ENCODE results near the gene LAMTOR5. TPM values are rescaled to one million over a fixed set of nuclear protein-coding genes. Genes with fewer than 3 reads are reported as not detected.
"Not testable (repeated sequence)": the region's sequence is repeated elsewhere in the genome, so short reads cannot be mapped to it uniquely, and the experiment has no call there.

LAMTOR5 gene
- total and polyA plus RNA-seq, 11 donors = 130 to 549 (median 233) TPM

DNA sequence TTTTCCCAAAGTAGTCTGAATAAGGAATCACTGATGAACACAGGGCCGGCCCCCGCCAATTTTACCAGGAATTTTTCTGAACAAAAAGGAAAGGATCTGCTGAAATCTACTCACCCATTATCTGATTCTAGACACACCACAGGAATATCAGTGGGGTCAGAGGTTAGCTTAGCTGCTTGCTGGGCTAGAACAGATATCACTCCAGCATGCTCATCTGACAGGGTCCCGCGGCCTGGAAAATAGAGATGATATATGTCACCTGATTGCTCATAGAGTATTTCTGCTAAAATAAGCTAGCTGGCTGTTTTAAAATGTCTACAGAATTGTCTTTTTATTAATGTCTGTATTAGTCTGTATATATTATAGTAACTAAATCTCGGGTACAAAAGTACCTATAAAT is 3.7 kb downstream of the LAMTOR5 start:
- Histone ChIP-seq H3K4me3 (no peak overlapping the region), H3K9me3 (no peaks in the 10 kb centered on the region), H3K36me3 (peaks cover 0 to 74% (median 70%) of the 10 kb centered on the region in 9 donors), H3K4me1 (peaks cover 0 to 24% (median 18%) of the 10 kb centered on the region in 12 donors), H3K27ac (no peak overlapping the region), H3K27me3 (no peaks in the 10 kb centered on the region)
- intact Hi-C loops (cut with DNase I) = loop anchor here in 2 of 10 donors (2.0 to 10.0 kb wide), 2 partner anchors 61 to 369 kb away; partner anchors contain the start of gene STRIP1 (in 1 of the 2)
- no peak for DNase-seq
- WGBS, 4 donors = 93 to 95% (median 94%) methylated on average over 5 of the region's 5 CpGs
- ATAC-seq = no peak
- TF ChIP-seq POLR2A (IDR thresholded peaks at IDR 0.05) = no peak
- TF ChIP-seq, protein P1, sequence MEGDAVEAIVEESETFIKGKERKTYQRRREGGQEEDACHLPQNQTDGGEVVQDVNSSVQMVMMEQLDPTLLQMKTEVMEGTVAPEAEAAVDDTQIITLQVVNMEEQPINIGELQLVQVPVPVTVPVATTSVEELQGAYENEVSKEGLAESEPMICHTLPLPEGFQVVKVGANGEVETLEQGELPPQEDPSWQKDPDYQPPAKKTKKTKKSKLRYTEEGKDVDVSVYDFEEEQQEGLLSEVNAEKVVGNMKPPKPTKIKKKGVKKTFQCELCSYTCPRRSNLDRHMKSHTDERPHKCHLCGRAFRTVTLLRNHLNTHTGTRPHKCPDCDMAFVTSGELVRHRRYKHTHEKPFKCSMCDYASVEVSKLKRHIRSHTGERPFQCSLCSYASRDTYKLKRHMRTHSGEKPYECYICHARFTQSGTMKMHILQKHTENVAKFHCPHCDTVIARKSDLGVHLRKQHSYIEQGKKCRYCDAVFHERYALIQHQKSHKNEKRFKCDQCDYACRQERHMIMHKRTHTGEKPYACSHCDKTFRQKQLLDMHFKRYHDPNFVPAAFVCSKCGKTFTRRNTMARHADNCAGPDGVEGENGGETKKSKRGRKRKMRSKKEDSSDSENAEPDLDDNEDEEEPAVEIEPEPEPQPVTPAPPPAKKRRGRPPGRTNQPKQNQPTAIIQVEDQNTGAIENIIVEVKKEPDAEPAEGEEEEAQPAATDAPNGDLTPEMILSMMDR (IDR thresholded peaks at IDR 0.05) = no peak

DNA sequence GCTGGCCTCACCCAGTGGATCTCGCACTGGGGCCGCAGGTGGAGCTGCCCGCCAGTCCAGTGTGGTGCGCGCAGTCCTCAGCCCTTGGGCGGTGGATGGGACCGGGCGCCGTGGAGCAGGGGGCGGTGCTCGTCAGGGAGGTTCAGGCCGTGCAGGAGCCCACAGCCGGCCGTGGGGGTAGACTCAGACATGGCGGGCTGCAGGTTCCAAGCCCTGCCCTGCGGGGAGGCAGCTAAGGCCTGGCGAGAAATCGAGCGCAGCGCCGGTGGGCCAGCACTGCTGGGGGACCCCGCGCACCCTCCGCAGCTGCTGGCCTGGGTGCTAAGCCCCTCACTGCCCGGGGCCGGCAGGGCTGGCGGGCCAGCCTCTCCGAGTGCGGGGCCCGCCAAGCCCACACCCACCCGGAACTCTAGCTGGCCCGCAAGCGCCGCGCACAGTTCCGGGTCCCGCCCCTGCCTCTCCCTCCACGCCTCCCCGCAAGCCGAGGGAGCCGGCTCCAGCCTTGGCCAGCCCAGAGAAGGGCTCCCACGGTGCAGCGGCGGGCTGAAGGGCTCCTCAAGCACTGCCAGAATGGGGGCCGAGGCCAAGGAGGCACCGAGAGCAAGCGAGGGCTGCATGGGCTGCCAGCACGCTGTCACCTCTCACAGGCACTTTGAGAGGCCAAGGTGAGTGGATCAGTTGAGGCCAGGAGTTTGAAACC is 11.1 kb downstream of the LAMTOR5 start:
- WGBS, 4 donors = 94 to 99% (median 97%) methylated on average over 18 to 48 of the region's 48 CpGs
- H3K4me3 ChIP-seq; H3K9me3 ChIP-seq; ATAC-seq; H3K4me1 ChIP-seq; intact Hi-C loops (cut with DNase I); H3K27ac ChIP-seq; H3K27me3 ChIP-seq; DNase-seq: not testable (repeated sequence)
- peaks cover 0 to 67% (median 35%) of the 10 kb centered on the region in 9 donors for H3K36me3 ChIP-seq

DNA sequence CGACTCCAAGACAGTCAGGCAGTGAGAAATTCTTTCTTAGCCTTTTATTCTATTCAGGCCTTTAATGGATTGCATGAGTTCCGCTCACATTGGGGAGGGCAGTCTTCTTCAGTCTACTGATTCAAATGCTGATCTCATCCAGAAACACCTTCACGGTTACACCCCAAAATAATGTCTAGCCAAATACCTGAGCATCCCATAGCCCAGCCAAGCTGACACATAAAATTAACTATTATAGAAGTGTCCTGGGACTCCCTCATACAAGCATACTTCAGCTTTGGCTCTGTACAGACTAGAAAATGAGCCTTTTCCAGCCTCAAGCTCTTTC is 13.0 kb downstream of the LAMTOR5 start:
- 90 to 95% (median 94%) methylated on average over 3 of the region's 3 CpGs for WGBS, 4 donors
- DNase-seq (no peak), ATAC-seq (no peak)
- H3K9me3 ChIP-seq = no peaks in the 10 kb centered on the region
- no peak overlapping the region for H3K4me3 ChIP-seq
- intact Hi-C loops (cut with DNase I) = loop anchor here in 1 of 10 donors (5.0 kb wide), 1 partner anchor 42 kb away; no protein-coding TSS in a partner anchor
- H3K27me3 ChIP-seq = no peaks in the 10 kb centered on the region
- no peak overlapping the region for H3K27ac ChIP-seq
- H3K36me3 ChIP-seq = peaks cover 0 to 47% (median 16%) of the 10 kb centered on the region in 9 donors
- H3K4me1 ChIP-seq = peaks cover 0 to 4% (median 0%) of the 10 kb centered on the region in 12 donors
- TF ChIP-seq, protein P1 (IDR thresholded peaks at IDR 0.05) = no peak
- TF ChIP-seq POLR2A (IDR thresholded peaks at IDR 0.05) = no peak

DNA sequence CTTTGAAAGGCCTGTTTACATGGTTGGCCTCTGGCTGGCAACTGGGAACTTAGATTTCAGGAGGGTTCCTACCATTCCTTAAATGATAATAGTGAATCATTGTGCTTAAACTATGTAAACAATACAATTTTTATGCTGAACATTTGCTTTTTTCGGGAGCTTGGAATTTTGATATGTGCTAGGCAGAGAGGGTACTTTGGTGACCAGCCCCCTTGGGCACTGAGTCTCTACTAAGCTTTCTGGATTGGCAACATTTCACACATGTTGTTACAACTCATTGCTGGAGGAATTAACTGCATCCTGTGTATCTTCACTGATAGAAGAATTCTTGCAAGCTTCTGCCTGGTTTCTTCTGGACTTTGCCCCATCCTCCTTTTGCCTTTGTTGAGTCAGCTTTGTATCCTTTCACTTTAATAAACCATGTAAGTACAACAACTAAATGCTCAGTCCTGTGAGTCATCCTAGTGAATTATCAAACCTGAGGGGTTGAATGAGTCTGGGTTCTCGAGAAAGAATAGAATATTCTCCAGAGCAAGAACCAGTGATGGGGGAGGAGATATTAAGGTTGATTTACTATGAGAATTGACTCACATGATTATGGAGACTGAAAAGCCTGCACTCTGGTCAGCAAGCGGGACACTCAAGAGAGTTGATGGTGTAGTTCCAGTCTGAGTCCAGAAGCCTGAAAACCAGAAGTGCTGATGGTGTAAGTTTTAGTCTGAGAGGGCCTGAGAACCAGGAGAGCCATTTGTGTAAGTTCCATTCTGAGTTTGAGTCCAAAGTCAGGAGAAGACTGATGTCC is 13.6 kb downstream of the LAMTOR5 start:
- H3K27ac ChIP-seq = no peak overlapping the region
- no peak for DNase-seq
- peaks cover 0 to 42% (median 10%) of the 10 kb centered on the region in 9 donors for H3K36me3 ChIP-seq
- TF ChIP-seq POLR2A (IDR thresholded peaks at IDR 0.05) = no peak
- TF ChIP-seq, protein P1 (IDR thresholded peaks at IDR 0.05) = no peak
- peaks cover 0 to 4% (median 0%) of the 10 kb centered on the region in 12 donors for H3K4me1 ChIP-seq
- WGBS, 4 donors = 81 to 92% (median 91%) methylated on average over 3 of the region's 3 CpGs
- ATAC-seq = no peak
- no peaks in the 10 kb centered on the region for H3K9me3 ChIP-seq
- intact Hi-C loops (cut with DNase I) = loop anchor here in 1 of 10 donors (5.0 kb wide), 1 partner anchor 42 kb away; no protein-coding TSS in a partner anchor
- no peaks in the 10 kb centered on the region for H3K27me3 ChIP-seq
- H3K4me3 ChIP-seq = no peak overlapping the region

All from heart left ventricle (tissue), 16 donors.